Superior temporal gyrus (tissue), 1 donor: ENCODE data around the gene ZNF500.
"Not testable (repeated sequence)": the region's sequence is repeated elsewhere in the genome, so short reads cannot be mapped to it uniquely, and the experiment has no call there.

Experiments
- DNase-seq: peaks from one replicate; pipeline ENCODE4 v3.0.0-alpha.2; 2016; ENCODE audit errors: extremely low spot score

Gene ZNF500

GRCh38 chr16:4796982-4797804 is 30.2 kb upstream of the ZNF500 start:
- DNase-seq = no peak

GRCh38 chr16:4795828-4796572 is 29.0 kb upstream of the ZNF500 start:
- DNase-seq = no peak

- no peak for DNase-seq
These were observed 28.3 kb upstream of the ZNF500 start, which contains the start of gene SMIM22 for GRCh38 chr16:4795181-4795827. Gene SMIM22 (plus strand): TSS chr16:4795369. CDS start chr16:4795735, 366 bp downstream.

- DNase-seq = no peak
These were observed 26.1 kb upstream of the ZNF500 start for GRCh38 chr16:4792951-4793513.

GRCh38 chr16:4790871-4791270 is 23.9 kb upstream of the ZNF500 start:
- DNase-seq = no peak

GRCh38 chr16:4790261-4790660 is 23.3 kb upstream of the ZNF500 start:
- DNase-seq = no peak

GRCh38 chr16:4788910-4789309 is 21.9 kb upstream of the ZNF500 start:
- DNase-seq = no peak

- no peak for DNase-seq
These were observed 21.5 kb upstream of the ZNF500 start for GRCh38 chr16:4788489-4788889.

- DNase-seq = no peak
These were observed 20.9 kb upstream of the ZNF500 start, which contains the start of gene SEPTIN12 for GRCh38 chr16:4787627-4788482. Gene SEPTIN12 (minus strand): TSS chr16:4788345. CDS start chr16:4787645, 700 bp downstream.

- DNase-seq = no peak
These were observed 20.1 kb upstream of the ZNF500 start for GRCh38 chr16:4787068-4787467.

GRCh38 chr16:4785758-4786433 is 18.9 kb upstream of the ZNF500 start:
- no peak for DNase-seq

- DNase-seq = not testable (repeated sequence)
These were observed 17.6 kb upstream of the ZNF500 start for GRCh38 chr16:4784444-4784987.

GRCh38 chr16:4783951-4784336 is 17.0 kb upstream of the ZNF500 start:
- no peak for DNase-seq

- no peak for DNase-seq
These were observed 16.4 kb upstream of the ZNF500 start for GRCh38 chr16:4783251-4783950.

- DNase-seq = no peak
These were observed 13.3 kb upstream of the ZNF500 start for GRCh38 chr16:4780235-4780634.

- DNase-seq = no peak
These were observed 11.1 kb upstream of the ZNF500 start for GRCh38 chr16:4778050-4778392.

GRCh38 chr16:4777339-4778049 is 10.5 kb upstream of the ZNF500 start:
- no peak for DNase-seq

- no peak for DNase-seq
These were observed 9.3 kb upstream of the ZNF500 start for GRCh38 chr16:4776141-4776705.

GRCh38 chr16:4775005-4775404 is 8.0 kb upstream of the ZNF500 start:
- no peak for DNase-seq
